IPS-NIHi11 (cell line): ENCODE results near the gene C4orf51.

Source experiments
- DNase-seq: peaks from one replicate; pipeline ENCODE4 v3.0.0; 2012; ENCODE audit warnings: mixed read lengths, low spot score

The C4orf51 gene

DNA sequence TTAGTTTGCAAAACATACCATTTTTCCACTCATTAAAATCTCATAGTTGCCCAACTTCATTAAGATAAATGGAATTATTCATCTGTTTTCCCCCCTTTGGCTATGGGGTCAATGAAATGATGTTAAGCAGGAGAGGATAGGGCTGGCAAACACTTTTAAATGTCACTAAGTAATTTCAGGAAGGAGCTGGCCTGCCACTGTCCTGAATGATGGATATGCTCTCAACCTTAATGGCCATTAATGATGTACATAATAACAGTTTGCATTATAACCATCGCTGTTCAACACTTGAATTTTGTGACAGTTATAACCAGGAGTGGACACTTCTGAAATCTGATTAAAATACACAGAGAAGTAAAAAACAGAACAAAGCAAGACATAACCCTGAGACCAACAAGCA is 77.2 kb downstream of the C4orf51 start:
- no peak for DNase-seq

DNA sequence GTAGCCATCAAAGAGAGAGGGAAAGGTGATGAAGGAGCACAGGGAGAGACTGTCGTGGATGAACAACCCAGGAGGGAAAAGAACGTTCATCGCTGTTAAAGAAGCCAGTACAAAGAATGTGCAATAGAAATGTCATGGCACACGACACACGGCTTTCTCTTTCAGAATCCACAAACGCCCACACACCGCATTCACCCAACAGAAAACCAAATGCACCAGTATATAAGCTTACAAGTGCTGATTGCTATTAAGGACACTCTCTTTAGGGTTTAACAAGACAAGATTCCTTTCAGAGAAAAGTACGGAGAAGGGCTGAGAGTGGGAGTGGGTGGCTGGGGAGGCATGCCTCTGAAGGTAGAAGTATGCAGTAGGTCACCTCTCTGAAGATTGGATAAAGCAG is 80.2 kb downstream of the C4orf51 start:
- DNase-seq: no peak

DNA sequence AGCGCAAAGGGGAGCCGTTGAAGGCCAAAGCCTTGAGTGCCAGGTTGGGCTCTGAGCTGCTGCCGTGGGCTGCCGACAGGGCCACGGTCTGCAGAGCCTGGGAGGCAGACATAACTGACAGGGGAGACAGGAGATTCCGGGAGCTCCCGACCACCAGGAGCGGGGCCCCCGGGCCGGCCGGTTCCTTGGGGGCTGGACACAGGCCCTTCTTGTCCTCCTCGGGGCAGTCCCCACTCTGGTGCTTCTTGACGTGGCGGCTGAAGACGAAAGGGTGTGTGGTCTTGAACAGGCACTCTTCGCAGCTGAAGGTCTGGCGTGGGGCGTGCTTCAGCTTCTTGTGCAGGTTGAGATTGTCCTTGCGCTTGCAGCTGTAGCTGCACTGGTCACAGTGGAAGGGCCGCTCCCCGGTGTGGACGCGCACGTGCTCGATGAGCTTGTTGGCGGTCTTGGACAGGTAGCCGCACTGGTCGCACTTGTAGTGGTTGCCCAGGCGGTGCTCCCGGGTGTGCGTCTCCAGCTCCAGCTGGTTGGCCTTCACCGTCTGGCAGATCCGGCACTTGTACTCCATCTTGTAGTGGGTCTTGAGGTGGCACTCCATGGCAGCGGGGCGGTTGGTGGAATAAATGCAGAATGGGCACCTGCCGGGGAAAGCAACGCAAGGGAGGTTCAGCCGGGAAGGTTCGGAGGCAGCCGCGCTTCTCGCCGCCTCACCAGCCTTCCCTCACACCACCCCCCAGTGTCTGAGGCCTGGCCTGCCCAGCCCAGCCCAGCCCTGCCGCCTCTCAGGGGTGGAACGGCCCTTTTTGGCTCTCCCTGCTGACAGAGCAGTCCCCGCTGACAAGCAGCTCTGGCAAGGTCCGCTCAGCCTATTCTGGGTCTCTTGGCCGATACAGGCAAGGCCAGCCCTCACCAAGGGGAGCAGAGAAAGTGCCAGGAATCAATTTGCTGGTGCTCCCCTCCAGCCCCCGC is 81.3 kb downstream of the C4orf51 start:
- DNase-seq: no peak

DNA sequence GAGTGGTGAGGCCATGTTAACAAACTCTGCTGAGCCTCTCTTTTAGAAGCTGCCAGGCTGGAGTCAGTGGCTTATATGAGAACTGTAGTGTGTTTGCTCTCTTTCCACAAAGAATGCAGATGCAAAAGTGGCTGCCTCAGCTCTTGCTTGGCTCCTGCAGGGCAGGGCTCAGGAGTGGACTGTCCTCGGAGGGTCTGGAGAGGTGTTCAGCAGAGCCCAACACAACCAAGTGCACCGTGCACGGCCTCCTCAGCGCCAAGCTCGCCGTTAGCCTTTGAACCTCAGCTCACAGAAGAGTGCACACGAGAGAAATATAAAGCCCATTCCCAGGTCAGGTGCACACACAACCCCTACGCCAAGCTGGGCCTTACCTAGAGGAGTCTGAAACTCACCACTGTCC is 82.8 kb downstream of the C4orf51 start:
- no peak for DNase-seq

DNA sequence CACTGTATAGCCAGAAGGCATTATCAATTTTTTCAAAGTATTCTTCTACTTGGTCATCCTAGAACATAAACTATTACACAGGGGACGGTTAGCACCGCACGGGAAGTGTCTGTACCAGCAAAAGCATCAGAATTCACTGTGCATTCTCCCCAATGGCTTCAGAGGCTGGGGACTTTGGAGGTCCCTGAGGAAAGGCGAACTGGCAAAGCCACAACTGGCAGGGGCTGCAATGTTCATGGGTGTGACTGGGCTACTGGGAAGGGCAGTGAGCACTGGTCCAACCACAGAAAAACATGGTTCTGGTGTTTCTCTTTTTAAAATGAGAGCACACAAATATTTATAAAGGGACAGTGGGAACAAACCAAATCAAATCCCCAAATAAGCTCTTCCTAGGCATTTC is 83.5 kb downstream of the C4orf51 start:
- no peak for DNase-seq

DNA sequence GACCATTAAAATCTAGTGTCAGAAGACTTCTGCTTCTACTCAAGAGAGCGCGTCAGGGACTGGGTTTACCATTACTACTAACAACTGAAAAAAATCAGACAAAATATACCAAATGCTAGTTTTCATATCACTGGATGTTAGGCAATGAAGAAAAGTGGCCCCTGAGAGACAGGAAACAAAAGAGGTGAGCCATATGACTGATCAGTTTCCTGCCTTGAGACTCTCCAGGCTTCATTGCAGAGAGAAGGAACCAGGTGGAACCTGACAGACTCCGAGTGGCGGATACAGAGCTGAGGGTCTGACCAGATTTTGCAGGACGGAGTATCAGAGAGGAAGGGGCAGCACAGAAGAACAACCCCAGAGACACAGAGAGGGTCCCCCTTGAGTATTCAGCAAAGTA is 86.3 kb downstream of the C4orf51 start:
- no peak for DNase-seq

DNA sequence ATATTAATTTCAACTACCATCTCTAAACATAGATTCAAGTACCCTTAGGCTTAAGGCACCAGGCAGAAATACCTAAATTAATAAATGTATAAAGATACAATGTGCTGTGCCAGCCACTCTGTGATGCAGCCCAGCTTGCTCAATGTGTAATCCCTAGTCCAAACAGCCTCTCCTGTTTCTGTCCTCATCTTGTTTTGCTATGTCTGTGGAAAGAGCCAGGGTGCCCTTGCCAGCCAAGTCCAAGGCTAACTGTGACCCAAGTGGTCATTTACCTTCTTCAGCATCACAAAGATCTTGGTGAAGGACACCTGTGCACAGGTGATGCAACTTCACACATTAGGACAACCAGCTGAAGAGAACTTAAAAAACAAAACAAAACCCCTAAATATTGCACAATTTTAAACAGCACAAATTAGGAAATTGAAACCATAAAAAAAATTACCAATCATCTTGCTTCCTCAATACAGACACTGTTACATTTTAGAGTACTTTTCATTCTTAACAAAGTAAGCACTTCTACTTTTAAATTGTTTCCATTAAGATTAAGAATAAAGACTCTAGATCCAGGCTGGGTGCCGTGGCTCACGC is 89.6 kb downstream of the C4orf51 start:
- DNase-seq: no peak

GRCh38 chr4:145770124-145770523 is 90.2 kb downstream of the C4orf51 start:
- no peak for DNase-seq

DNA sequence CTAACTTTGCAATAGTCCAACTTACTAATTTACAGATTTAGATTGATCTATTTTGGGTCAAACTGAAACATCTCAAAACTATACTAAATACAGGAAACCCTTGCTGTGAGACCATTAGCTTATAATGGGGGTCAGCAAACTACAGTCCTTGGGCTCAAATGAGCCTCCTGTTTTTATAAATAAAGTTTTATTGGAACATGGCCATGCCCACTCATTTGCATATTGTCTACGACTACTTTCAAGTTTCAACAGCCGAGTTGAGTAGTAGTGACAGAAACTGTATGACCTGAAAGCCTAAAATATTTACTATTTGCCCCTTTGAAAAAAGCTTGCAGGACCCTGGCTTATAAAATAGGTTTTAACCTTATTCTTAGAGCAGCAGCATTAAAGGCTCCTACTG is 92.4 kb downstream of the C4orf51 start:
- DNase-seq: no peak

DNA sequence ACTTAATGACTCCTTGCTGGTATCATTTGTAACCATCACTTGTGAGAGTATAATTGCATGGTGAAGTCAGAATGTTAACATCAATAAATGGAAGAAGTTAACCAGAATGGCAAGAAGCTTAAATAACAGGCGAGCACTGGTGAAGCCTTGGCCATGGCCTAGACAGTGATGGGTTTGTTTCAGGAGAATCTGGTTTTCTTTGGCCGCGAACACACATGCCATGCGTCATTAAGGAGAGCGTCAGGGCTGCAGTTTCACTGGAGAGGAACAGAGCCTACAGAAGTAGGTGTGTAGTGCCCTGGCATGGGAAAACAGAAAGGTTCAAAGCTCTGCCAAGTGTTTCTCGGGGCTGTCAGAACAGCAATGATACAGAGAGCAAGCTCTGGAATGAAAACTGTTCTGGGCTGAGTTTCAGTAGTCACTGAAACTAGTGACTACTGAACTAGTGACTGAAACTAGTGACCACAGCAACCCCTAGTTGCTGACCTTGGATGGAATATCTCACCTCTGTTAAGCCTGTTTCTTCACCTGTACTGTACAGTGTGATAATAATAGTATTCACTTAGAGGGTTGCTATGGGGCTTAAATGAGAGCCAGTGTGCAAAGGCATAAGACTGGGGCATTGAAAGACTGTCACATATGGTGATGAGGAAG is 93.8 kb downstream of the C4orf51 start:
- no peak for DNase-seq

- no peak for DNase-seq
Observed at GRCh38 chr4:145774473-145774872, 94.5 kb downstream of the C4orf51 start.

- no peak for DNase-seq
Observed at GRCh38 chr4:145775406-145775805, 95.5 kb downstream of the C4orf51 start.

GRCh38 chr4:145776208-145776607 is 96.3 kb downstream of the C4orf51 start:
- DNase-seq: no peak

- no peak for DNase-seq
Observed at GRCh38 chr4:145779319-145779801, 99.4 kb downstream of the C4orf51 start.

GRCh38 chr4:145781351-145781750 is 101.4 kb downstream of the C4orf51 start:
- no peak for DNase-seq
